ENCODE data around the gene ASMTL. TPM values are rescaled to one million over a fixed set of nuclear protein-coding genes. Genes with fewer than 3 reads are reported as not detected.
"Not testable (repeated sequence)": the region's sequence is repeated elsewhere in the genome, so short reads cannot be mapped to it uniquely, and the experiment has no call there.

Gene ASMTL, protein sequence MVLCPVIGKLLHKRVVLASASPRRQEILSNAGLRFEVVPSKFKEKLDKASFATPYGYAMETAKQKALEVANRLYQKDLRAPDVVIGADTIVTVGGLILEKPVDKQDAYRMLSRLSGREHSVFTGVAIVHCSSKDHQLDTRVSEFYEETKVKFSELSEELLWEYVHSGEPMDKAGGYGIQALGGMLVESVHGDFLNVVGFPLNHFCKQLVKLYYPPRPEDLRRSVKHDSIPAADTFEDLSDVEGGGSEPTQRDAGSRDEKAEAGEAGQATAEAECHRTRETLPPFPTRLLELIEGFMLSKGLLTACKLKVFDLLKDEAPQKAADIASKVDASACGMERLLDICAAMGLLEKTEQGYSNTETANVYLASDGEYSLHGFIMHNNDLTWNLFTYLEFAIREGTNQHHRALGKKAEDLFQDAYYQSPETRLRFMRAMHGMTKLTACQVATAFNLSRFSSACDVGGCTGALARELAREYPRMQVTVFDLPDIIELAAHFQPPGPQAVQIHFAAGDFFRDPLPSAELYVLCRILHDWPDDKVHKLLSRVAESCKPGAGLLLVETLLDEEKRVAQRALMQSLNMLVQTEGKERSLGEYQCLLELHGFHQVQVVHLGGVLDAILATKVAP
- total RNA-seq (2014; rRNA removed; shearing (Covaris generic)): 11.6 and 15.2 TPM in 2 replicates

DNA sequence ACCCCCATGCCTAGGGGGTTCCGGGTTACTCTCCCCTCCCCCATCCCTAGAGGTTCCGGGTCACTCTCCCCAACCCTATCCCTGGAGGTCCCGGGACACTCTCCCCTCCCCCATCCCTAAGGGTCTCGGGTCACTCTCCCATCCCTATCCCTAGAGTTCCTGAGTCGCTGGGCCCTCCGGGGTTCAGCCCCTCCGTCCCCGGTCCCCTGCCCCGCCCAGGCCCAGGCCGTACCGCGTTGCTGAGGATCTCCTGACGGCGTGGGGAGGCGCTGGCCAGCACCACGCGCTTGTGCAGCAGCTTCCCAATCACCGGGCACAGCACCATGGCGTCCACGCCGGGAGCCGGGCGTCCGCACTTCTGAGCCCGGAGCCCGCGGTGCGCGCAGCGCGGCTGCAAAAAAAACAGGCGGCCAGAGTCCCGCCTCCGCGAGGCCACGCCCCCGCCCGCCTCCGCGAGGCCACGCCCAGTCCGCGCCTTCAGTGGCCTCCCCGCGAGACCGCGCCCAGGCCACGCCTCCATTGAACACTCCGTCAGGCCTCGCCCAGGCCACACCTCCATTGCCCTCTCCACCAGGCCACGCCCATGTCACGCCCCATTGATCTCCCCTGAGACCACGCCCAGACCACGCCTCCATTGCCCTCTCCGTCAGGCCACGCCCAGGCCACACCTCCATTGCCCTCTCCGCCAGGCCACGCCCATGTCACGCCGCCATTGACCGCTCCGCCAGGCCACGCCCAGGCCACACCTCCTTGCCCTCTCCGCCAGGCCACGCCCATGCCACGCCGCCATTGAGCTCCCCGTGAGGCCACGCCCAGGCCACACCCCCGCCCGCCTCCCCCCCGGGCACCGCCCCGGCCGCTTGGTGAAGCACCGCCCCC lies at the start of gene ASMTL:
Gene ASMTL, minus strand, starts transcription at position 394 of the 879 bp plus-strand sequence. Its CDS starts 69 bp downstream, at position 325.
- peak; percentile 96 for DNase-seq (ENCODE audit: low spot score)

DNA sequence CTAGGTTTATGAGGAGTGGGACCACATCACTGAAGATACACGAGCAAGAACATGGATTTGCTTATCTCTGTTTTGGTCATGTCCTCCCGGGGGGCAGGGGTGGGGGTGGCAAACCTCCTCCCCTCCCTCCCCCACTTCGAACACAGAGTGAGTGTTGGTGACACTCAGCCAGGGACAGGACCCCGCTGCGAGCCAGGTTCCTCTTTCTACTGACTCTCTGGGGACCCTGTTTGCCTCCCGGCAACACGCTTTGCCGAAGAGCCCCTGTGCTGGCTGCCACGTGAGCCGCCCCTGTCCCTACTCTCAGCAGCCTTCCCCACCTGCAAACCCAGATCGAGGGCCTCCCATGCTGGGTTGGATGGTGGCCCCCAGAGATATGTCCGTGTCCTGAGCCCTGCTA lies 49.5 kb upstream of the ASMTL start:
- DNase-seq (ENCODE audit: low spot score): no peak

GRCh38 chrX:1500701-1501624 lies 48.3 kb upstream of the ASMTL start:
- no peak for DNase-seq (ENCODE audit: low spot score)

DNA sequence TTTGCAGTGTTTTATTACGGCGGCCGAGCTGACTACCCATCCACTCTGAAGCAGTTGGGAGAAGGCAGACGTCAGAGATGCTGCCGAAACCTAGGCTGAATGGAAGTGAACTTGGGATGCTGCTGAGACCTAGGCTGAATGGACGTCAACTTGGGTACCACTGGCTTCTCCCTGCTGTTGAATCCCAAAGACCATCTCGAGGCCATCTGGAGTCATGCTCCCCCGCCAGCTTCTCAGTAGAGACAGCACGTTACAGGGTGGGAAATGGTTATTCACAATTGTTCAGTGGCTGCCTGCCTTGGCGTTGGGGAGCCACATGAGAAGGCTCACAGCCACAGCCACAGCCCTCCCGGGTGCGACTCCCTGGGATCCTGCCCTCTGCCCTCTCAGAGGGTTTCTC lies 43.4 kb upstream of the ASMTL start:
- DNase-seq (ENCODE audit: low spot score): no peak

DNA sequence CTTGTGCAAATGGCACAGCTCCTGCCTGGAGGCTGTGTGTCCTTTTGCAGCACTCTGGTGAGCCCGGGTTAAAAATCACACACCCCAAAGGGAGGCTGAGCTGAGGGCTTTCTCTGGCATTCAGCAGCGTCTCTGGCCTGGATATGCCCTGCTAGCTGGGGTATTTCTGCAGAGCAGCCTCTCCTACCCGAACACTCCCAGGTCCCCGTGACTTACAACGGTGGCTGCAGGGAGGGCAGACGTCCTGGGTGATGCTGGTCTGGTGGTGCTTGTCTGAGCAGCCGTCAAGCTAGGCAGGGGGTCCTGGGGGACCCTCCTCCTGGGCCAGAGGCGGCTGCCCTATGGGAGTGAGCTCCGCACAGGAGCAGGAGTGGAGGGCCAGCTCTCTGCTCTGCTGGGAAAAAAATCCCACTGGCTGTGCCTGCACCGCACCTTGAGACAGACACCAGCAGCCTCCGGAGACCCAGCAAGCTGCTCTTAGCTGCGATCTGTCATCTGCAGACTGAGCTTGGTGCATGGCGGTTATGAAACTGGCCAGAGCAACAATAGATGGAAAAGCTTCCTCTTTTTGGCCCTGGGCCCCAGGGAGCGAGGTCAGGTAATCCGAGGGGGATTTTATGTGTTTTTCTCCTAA lies 41.3 kb upstream of the ASMTL start:
- DNase-seq (ENCODE audit: low spot score): no peak

GRCh38 chrX:1493412-1493811 lies 40.7 kb upstream of the ASMTL start:
- no peak for DNase-seq (ENCODE audit: low spot score)

- no peak for DNase-seq (ENCODE audit: low spot score)
These were observed 39.8 kb upstream of the ASMTL start for GRCh38 chrX:1492421-1493012.

DNA sequence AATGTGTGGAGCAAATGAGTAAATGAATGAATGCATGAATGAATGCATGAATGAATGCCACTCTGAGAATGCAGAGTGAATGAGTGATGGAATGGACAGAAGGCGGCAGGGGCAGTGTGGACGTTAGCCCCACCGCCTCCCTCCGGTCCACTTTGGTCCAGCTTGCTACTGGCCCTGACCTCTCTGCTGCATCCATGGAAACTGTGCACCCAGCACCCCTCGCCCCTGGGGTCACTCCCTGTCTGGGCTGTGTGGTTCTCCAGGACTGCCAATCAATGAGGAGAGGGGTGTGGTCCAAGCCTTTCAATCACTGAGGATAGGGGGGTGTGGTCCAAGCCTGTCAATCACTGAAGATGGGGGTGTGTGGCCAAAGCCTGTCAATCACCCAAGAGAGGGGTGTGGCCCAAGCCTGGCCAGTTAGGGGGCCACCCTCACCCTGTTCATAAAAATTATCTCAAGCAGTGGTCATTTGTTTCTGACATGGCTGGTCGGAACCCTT lies 39.2 kb upstream of the ASMTL start:
- peak; percentile 36 for DNase-seq (ENCODE audit: low spot score)

DNA sequence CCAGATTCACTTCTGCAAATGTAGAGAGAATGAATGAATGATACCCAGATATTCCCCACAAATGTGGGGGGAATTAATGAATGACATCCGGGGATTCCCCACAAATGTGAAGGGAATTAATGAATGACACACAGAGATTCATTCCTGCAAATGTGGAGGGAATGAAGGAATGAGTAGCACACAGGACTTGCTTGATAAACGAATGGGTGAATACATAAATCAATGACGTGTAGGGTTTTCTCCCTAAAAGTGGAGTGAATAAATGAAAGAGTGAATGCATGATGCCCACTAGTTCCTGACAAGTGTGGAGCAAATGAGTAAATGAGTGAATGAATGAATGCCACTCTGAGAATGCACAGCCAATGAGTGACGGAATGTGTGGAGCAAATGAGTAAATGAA lies 38.5 kb upstream of the ASMTL start:
- DNase-seq (ENCODE audit: low spot score): not testable (repeated sequence)

GRCh38 chrX:1490723-1491122 lies 38.0 kb upstream of the ASMTL start:
- not testable (repeated sequence) for DNase-seq (ENCODE audit: low spot score)

DNA sequence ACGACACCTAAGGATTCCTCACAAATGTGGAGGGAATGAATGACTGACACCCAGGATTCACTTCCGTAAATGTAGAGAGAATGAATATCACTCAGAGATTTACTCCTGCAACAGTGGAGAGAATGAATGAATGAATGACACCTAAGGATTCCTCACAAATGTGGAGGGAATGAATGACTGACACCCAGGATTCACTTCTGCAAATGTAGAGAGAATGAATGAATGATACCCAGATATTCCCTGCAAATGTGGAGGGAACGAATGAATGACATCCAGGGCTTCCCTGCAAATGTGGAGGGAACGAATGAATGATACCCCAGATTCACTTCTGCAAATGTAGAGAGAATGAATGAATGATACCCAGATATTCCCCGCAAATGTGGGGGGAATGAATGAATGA lies 36.6 kb upstream of the ASMTL start:
- not testable (repeated sequence) for DNase-seq (ENCODE audit: low spot score)

DNA sequence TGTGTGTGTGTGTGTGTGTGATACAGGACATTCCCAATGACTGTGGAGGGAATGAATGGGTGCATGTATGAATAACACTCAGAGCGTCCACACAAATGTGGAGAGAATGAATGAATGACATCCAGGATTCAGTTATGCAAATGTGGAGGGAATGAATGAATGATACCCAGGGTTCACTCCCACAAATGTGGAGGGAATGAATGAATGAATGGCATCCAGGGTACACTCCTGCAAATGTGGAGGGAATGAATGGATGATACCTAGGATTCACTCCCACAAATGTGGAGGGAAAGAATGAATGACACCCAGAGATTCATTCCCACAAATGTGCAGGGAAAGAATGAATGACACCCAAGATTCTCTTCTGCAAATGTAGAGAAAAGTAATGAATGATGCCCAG lies 36.0 kb upstream of the ASMTL start:
- no peak for DNase-seq (ENCODE audit: low spot score)

DNA sequence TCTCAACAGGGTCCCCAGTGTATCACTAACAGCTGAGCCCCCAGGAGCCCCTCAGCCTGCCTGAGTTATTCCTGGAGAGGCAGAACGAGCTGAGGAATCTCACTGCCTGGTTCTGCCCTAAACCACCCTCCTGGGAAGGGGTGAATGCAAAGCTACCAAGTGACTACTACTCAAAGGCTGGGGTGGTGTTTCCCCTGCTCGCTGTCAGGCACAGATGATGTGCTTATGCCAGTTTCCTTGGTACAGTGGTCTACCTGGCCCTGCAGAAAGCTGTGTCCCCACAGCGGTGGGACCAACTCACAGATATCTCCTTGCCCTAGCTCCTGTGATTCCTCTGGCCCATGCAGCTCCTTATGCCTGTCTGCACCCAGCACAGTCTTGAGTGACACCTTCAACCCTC lies 35.4 kb upstream of the ASMTL start:
- DNase-seq (ENCODE audit: low spot score): no peak

DNA sequence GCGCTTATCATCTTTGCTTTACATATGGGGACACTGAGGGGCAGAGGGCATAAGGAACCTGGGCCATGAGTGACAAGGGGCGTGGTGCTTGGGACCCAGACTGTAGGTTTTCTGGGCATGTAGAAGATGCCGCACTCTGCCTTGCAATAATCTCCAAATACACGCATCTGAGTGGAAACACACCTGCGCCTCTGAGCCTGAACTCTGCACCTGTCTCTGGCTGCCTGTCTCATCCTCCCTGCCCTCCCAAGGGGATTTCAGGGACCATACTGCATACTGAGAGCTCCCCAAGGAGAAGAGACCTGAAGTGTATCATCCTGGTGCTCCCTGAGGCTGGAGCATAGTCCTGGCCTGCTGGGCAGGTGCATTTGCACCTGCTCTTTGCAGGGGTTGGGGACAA lies 34.7 kb upstream of the ASMTL start:
- DNase-seq (ENCODE audit: low spot score): no peak

DNA sequence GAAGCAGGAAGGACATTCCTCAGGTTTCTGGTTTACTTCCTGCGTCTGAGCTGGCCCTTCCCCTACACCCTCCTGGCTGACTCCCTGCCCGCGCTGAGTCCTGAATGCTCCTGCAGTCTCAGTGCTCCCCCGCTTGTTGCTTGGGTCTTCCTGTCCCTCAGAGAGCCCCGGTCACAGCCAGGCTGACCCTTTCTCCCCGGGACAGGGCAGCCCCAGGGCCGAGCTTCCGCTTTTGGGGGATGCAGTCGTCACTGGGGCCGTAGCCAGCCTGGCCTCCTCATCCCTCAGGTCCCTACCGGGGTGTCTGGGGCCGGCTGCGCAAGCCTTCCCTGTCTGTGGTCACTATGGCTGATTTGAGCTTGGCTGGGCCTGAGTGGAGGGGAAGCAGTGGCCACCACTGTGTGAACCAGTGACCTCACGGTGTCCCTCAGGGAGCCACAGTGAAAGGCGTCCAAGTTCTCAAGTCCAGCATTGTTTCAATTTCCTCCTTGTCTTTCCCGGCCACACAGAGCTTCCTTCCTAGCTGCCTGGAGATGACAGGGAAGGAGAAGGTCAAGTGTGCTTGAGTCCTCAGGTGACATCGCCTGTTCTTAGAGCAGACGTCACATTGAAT lies 34.1 kb upstream of the ASMTL start:
- DNase-seq (ENCODE audit: low spot score): no peak

DNA sequence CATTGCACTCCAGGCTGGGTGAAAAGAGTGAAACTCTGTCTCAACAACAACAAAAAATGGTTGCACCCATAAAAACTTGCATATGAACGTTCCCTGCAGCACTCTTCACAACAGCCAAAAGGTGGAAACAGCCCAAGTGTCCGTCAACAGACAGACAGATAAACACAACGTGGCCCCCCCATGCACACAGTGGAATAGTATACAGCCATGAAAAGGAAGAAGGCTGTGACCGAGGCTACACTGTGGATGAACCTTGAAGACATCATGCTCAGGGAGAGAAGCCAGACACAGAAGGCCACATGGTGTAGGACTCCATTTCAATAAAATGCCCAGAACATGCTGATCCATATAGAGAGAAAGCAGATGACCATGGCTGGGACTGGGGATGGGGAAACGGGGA lies 33.5 kb upstream of the ASMTL start:
- DNase-seq (ENCODE audit: low spot score): no peak

- DNase-seq (ENCODE audit: low spot score): no peak
These were observed 32.3 kb upstream of the ASMTL start for GRCh38 chrX:1485033-1485432.

GRCh38 chrX:1484638-1485019 lies 31.9 kb upstream of the ASMTL start:
- no peak for DNase-seq (ENCODE audit: low spot score)

DNA sequence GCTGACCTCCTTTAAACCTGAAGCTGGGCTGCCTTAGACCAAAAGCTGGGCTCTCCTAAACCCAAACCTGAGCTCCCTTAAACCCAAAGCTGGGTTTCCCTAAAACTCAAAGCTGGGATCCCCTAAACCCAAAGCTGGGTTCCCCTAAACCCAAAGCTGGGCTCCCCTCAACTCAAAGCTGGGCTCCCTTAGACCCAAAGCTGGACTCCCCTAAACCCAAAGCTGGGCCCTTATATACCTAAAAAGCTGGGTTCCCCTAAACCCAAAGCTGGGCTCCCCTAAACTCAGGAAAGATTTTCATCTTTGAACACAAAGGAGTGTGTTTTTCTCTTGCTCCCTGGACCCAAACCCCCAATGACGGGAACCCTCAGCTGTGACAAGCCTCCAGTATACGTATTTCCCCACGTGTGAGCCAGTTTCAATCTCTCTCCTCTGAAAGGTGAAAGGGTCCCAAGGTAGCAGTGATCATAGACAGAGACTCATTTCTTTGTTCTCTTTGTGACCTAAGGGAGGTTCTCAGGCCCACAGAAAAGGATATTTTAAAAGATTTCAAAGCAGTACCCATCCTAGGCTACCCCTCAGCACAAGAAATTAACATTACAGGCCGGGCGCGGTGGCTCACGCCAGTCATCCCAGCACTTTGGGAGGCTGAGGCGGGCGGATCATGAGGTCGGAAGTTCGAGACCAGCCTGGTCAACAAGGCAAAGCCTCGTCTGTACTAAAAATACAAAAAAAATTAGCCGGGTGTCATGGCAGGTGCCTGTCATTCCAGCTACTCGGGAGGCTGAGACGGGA lies 31.3 kb upstream of the ASMTL start:
- DNase-seq (ENCODE audit: low spot score): no peak
